Measurements from ENCODE around the gene IGF2. TPM values are rescaled to one million over a fixed set of nuclear protein-coding genes. Genes with fewer than 3 reads are reported as not detected.

Gene IGF2
- total RNA-seq, 1 experiment from 2014 or later, result 14.5 TPM

- POLR2A ChIA-PET, result no interaction called here
- Histone ChIP-seq H3K36me3 (ENCODE audit: control insufficient read depth, insufficient read depth, low read length) (no peaks in the 10 kb centered on the region), H3K4me3 (ENCODE audit: low read depth in 2 of 2, low read length in 2 of 2) (no peak overlapping the region), H3K9me3 (ENCODE audit: control insufficient read depth, insufficient read depth, low read depth, low read length) (no peaks in the 10 kb centered on the region), H3K27me3 (ENCODE audit: control insufficient read depth, insufficient read depth, low read length) (no peaks in the 10 kb centered on the region), H3K4me1 (ENCODE audit: control insufficient read depth, insufficient read depth, low read length) (no peaks in the 10 kb centered on the region; the same call in 1 of the 2 replicates), H3K27ac (ENCODE audit: low read length) (no peak overlapping the region)
- in situ Hi-C loops (cut with HindIII; ENCODE audit: low pct_unique_long_range_greater_than_20kb, low sequenced_read_pairs) (no loop called here), intact Hi-C loops (cut with micrococcal nuclease; ENCODE audit: unreplicated experiment) (no loop called here)
- no TSS peak for BruUV-seq (replicated peaks)
- ATAC-seq (no peak), DNase-seq (ENCODE audit: low read depth, low spot score) (no peak)
- CTCF ChIA-PET, result interaction anchor here (0.5 kb wide), 1 partner anchor 90 kb away, joined by 11 read pairs; no protein-coding TSS in a partner anchor
- TF ChIP-seq TCF7L2 (IDR thresholded peaks at IDR 0.05; ENCODE audit: low read depth, low read length) (no peak), SIN3A (IDR thresholded peaks at IDR 0.05; ENCODE audit: borderline replicate concordance, insufficient read depth, low read depth, low read length) (no peak), REST (IDR thresholded peaks at IDR 0.05; ENCODE audit: insufficient read depth in 1 of 2, low read depth in 2 of 2, low read length in 1 of 2) (no peak), CTCF (IDR thresholded peaks at IDR 0.05) (no peak), POLR2AphosphoS5 (IDR thresholded peaks at IDR 0.05; ENCODE audit: low read depth, low read length) (no peak)
Observed at GRCh38 chr11:2129308-2129698, 9.9 kb downstream of the IGF2 start.

GRCh38 chr11:2128511-2129307 lies 10.5 kb downstream of the IGF2 start:
- no peak overlapping the region for H3K4me3 ChIP-seq (ENCODE audit: low read depth in 2 of 2, low read length in 2 of 2)
- ATAC-seq (no peak), DNase-seq (ENCODE audit: low read depth, low spot score) (no peak)
- H3K9me3 ChIP-seq (ENCODE audit: control insufficient read depth, insufficient read depth, low read depth, low read length), result no peaks in the 10 kb centered on the region
- H3K27me3 ChIP-seq (ENCODE audit: control insufficient read depth, insufficient read depth, low read length), result no peaks in the 10 kb centered on the region
- H3K27ac ChIP-seq (ENCODE audit: low read length), result no peak overlapping the region
- CTCF ChIA-PET, result no interaction called here
- H3K4me1 ChIP-seq (ENCODE audit: control insufficient read depth, insufficient read depth, low read length), result no peaks in the 10 kb centered on the region; the same call in 1 of the 2 replicates
- intact Hi-C loops (cut with micrococcal nuclease; ENCODE audit: unreplicated experiment), result no loop called here
- TF ChIP-seq POLR2AphosphoS5 (IDR thresholded peaks at IDR 0.05; ENCODE audit: low read depth, low read length) (no peak), SIN3A (IDR thresholded peaks at IDR 0.05; ENCODE audit: borderline replicate concordance, insufficient read depth, low read depth, low read length) (no peak), TCF7L2 (IDR thresholded peaks at IDR 0.05; ENCODE audit: low read depth, low read length) (no peak), REST (IDR thresholded peaks at IDR 0.05; ENCODE audit: insufficient read depth in 1 of 2, low read depth in 2 of 2, low read length in 1 of 2) (no peak), CTCF (IDR thresholded peaks at IDR 0.05) (no peak)
- POLR2A ChIA-PET, result no interaction called here
- in situ Hi-C loops (cut with HindIII; ENCODE audit: low pct_unique_long_range_greater_than_20kb, low sequenced_read_pairs), result no loop called here
- BruUV-seq (replicated peaks), result no TSS peak
- no peaks in the 10 kb centered on the region for H3K36me3 ChIP-seq (ENCODE audit: control insufficient read depth, insufficient read depth, low read length)

All from Panc1 (cell line).